Ectodermal cell (in vitro differentiated cells): ENCODE results near the gene TENM3.

Source experiments
- H3K27ac ChIP-seq: 2 replicates; pipeline ENCODE4 v1.7.0; 2013; ENCODE audit warnings: mild to moderate bottlenecking, low read depth, low read length; ENCODE audit not compliant: insufficient read depth, poor library complexity, severe bottlenecking
- H3K27me3 ChIP-seq: 2 replicates; pipeline ENCODE4 v1.7.0; 2013; ENCODE audit warnings: mild to moderate bottlenecking, low read length; ENCODE audit not compliant: insufficient read depth, control insufficient read depth, poor library complexity, severe bottlenecking
- H3K36me3 ChIP-seq: one replicate; pipeline ENCODE4 v1.7.0; 2013; ENCODE audit warnings: low read length; ENCODE audit not compliant: control insufficient read depth, insufficient read depth
- H3K4me1 ChIP-seq: one replicate; pipeline ENCODE4 v1.7.0; 2013; ENCODE audit warnings: low read length; ENCODE audit not compliant: control insufficient read depth, insufficient read depth
- H3K4me3 ChIP-seq: 2 replicates; pipeline ENCODE4 v1.7.0; 2013; ENCODE audit warnings: low read depth, low read length, control low read depth; ENCODE audit not compliant: insufficient read depth
- H3K9me3 ChIP-seq: 2 replicates; pipeline ENCODE4 v1.7.0; 2013; ENCODE audit warnings: mild to moderate bottlenecking, low read length, moderate library complexity; ENCODE audit not compliant: control insufficient read depth
- whole genome bisulfite sequencing, 2 experiments: methylation state at CpG; one replicate each; pipeline ENCODE4 v1.1.7; 2013; ENCODE audit warnings: missing lambda C conversion rate in 2 of 2; 5-methylcytosine and 5-hydroxymethylcytosine counted together

Gene TENM3

GRCh38 chr4:182286035-182286434 lies 42.8 kb downstream of the TENM3 start:
- no peaks in the 10 kb centered on the region for H3K27me3 ChIP-seq
- H3K4me3 ChIP-seq = no peak overlapping the region
- no peaks in the 10 kb centered on the region for H3K36me3 ChIP-seq
- peaks cover 2% of the 10 kb centered on the region for H3K4me1 ChIP-seq
- WGBS, 2 experiments = 93 to 98% methylated on average over 3 of the region's 3 CpGs
- no peaks in the 10 kb centered on the region for H3K9me3 ChIP-seq
- no peak overlapping the region for H3K27ac ChIP-seq

- WGBS, 2 experiments = 92 to 95% methylated on average over 7 of the region's 7 CpGs
- no peaks in the 10 kb centered on the region for H3K27me3 ChIP-seq
- H3K4me1 ChIP-seq = peaks cover 2% of the 10 kb centered on the region
- no peak overlapping the region for H3K4me3 ChIP-seq
- H3K27ac ChIP-seq = no peak overlapping the region
- no peaks in the 10 kb centered on the region for H3K9me3 ChIP-seq
- no peaks in the 10 kb centered on the region for H3K36me3 ChIP-seq
Measured at GRCh38 chr4:182286931-182287330, 43.7 kb downstream of the TENM3 start.

GRCh38 chr4:182288534-182288933 lies 45.3 kb downstream of the TENM3 start:
- Histone ChIP-seq H3K4me1 (peaks cover 2% of the 10 kb centered on the region), H3K9me3 (no peaks in the 10 kb centered on the region), H3K4me3 (no peak overlapping the region), H3K27ac (no peak overlapping the region), H3K36me3 (no peaks in the 10 kb centered on the region), H3K27me3 (no peaks in the 10 kb centered on the region)
- 93 to 95% methylated on average over 7 of the region's 7 CpGs for WGBS, 2 experiments

GRCh38 chr4:182289809-182290208 lies 46.6 kb downstream of the TENM3 start:
- Histone ChIP-seq H3K36me3 (no peaks in the 10 kb centered on the region), H3K9me3 (no peaks in the 10 kb centered on the region), H3K4me1 (peaks cover 2% of the 10 kb centered on the region), H3K27me3 (no peaks in the 10 kb centered on the region), H3K27ac (no peak overlapping the region), H3K4me3 (no peak overlapping the region)
- 90 to 92% methylated on average over 13 of the region's 13 CpGs for WGBS, 2 experiments

GRCh38 chr4:182291175-182291574 lies 48.0 kb downstream of the TENM3 start:
- Histone ChIP-seq H3K4me3 (no peak overlapping the region), H3K36me3 (no peaks in the 10 kb centered on the region)
- WGBS, 2 experiments = 89 to 90% methylated on average over 8 of the region's 8 CpGs

GRCh38 chr4:182291597-182292270 lies 48.5 kb downstream of the TENM3 start:
- Histone ChIP-seq H3K36me3 (no peaks in the 10 kb centered on the region), H3K9me3 (no peaks in the 10 kb centered on the region), H3K4me1 (peaks cover 2% of the 10 kb centered on the region), H3K27me3 (no peaks in the 10 kb centered on the region), H3K4me3 (no peak overlapping the region), H3K27ac (no peak overlapping the region)
- WGBS, 2 experiments = 92 to 93% methylated on average over 10 to 11 of the region's 11 CpGs

More at GRCh38 chr4:182291175-182291574, 48.0 kb downstream of the TENM3 start:
- no peaks in the 10 kb centered on the region for H3K9me3 ChIP-seq
- H3K27ac ChIP-seq = no peak overlapping the region
- peaks cover 2% of the 10 kb centered on the region for H3K4me1 ChIP-seq
- H3K27me3 ChIP-seq = no peaks in the 10 kb centered on the region

GRCh38 chr4:182292612-182293011 lies 49.4 kb downstream of the TENM3 start:
- H3K4me1 ChIP-seq = peaks cover 2% of the 10 kb centered on the region
- H3K9me3 ChIP-seq = no peaks in the 10 kb centered on the region
- H3K27me3 ChIP-seq = no peaks in the 10 kb centered on the region
- 94 to 99% methylated on average over 4 of the region's 4 CpGs for WGBS, 2 experiments
- no peak overlapping the region for H3K27ac ChIP-seq
- no peak overlapping the region for H3K4me3 ChIP-seq
- no peaks in the 10 kb centered on the region for H3K36me3 ChIP-seq

GRCh38 chr4:182293691-182294255 lies 50.6 kb downstream of the TENM3 start:
- H3K9me3 ChIP-seq = no peaks in the 10 kb centered on the region
- no peaks in the 10 kb centered on the region for H3K36me3 ChIP-seq
- H3K4me1 ChIP-seq = peaks cover 2% of the 10 kb centered on the region
- WGBS, 2 experiments = 64 to 67% methylated on average over 14 of the region's 14 CpGs
- no peak overlapping the region for H3K4me3 ChIP-seq
- no peaks in the 10 kb centered on the region for H3K27me3 ChIP-seq
- H3K27ac ChIP-seq = no peak overlapping the region

- H3K27me3 ChIP-seq = no peaks in the 10 kb centered on the region
- H3K4me3 ChIP-seq = no peak overlapping the region
- 95 to 97% methylated on average over 4 of the region's 4 CpGs for WGBS, 2 experiments
- no peaks in the 10 kb centered on the region for H3K36me3 ChIP-seq
- H3K9me3 ChIP-seq = no peaks in the 10 kb centered on the region
- no peak overlapping the region for H3K27ac ChIP-seq
- peaks cover 2% of the 10 kb centered on the region for H3K4me1 ChIP-seq
Measured at GRCh38 chr4:182294451-182294850, 51.2 kb downstream of the TENM3 start.

- Histone ChIP-seq H3K36me3 (no peaks in the 10 kb centered on the region), H3K4me1 (no peaks in the 10 kb centered on the region), H3K27ac (no peak overlapping the region), H3K4me3 (no peak overlapping the region), H3K9me3 (no peaks in the 10 kb centered on the region), H3K27me3 (no peaks in the 10 kb centered on the region)
- 92 to 93% methylated on average over 9 of the region's 9 CpGs for WGBS, 2 experiments
Measured at GRCh38 chr4:182297659-182298058, 54.5 kb downstream of the TENM3 start.
